SK-N-SH (cell line): ENCODE data around the gene CMTM2. TPM values are rescaled to one million over a fixed set of nuclear protein-coding genes. Genes with fewer than 3 reads are reported as not detected.

Experiments
- CTCF ChIA-PET: fragments of 300-600, 350-600 bp; formaldehyde crosslinking; extraction: SDS; loops from one replicate; lab custom pipeline; 2021; lab: Yijun Ruan, JAX
- POLR2A ChIA-PET: fragments of 350-600 bp; sonication (Branson Sonifier 250); formaldehyde crosslinking; extraction: SDS; loops from one replicate; lab custom pipeline; 2020; ENCODE audit warnings: antibody characterized with exemption, inconsistent platforms; lab: Yijun Ruan, JAX
- DNase-seq: peaks from one replicate; pipeline ENCODE4 v3.0.0; 2012
- H2AFZ ChIP-seq: fragments of 200-600 bp; sonication (generic); 2 replicates; pipeline ENCODE4 v1.8.1; 2016; ENCODE audit warnings: antibody characterized with exemption, mild to moderate bottlenecking, low read depth
- H3F3A ChIP-seq: fragments of 200-600 bp; sonication (generic); replicated peaks from 2 replicates; pipeline ENCODE3; 2016; ENCODE audit warnings: antibody characterized with exemption, mild to moderate bottlenecking; ENCODE audit not compliant: insufficient read depth
- H3K27ac ChIP-seq, 2 experiments: fragments of 200-500 bp in 1 of 2; fragments of 200-600 bp in 1 of 2; sonication (Bioruptor generic) in 1 of 2; sonication (generic), shearing (Covaris generic) in 1 of 2; 2 replicates each; pipeline versions ENCODE4 v1.5.1 to v1.6.1; 2014 to 2016; ENCODE audit warnings: low read depth in 2 of 2, inconsistent platforms in 1 of 2, low read length in 1 of 2, mild to moderate bottlenecking in 1 of 2, mixed read lengths in 1 of 2
- H3K27me3 ChIP-seq: fragments of 200-600 bp; sonication (generic), shearing (Covaris generic); 2 replicates; pipeline ENCODE4 v1.6.1; 2016; ENCODE audit warnings: mixed run types; ENCODE audit not compliant: insufficient read depth
- H3K36me3 ChIP-seq, 2 experiments: fragments of 200-500 bp in 1 of 2; fragments of 200-600 bp in 1 of 2; sonication (Bioruptor generic) in 1 of 2; sonication (generic) in 1 of 2; replicated peaks in 1 of 2; 2 replicates each; pipeline versions ENCODE3 to v1.5.1; 2014 to 2016; ENCODE audit warnings: low read length in 1 of 2, mild to moderate bottlenecking in 1 of 2; ENCODE audit not compliant: insufficient read depth in 2 of 2, control insufficient read depth in 1 of 2
- H3K4me1 ChIP-seq, 2 experiments: fragments of 200-500 bp in 1 of 2; fragments of 200-600 bp in 1 of 2; sonication (Bioruptor generic) in 1 of 2; sonication (generic), shearing (Covaris generic) in 1 of 2; 2 replicates each; pipeline versions ENCODE4 v1.5.1 to v1.6.1; 2014 to 2016; ENCODE audit warnings: low read depth in 1 of 2, low read length in 1 of 2, mixed run types in 1 of 2; ENCODE audit not compliant: insufficient read depth in 2 of 2, control insufficient read depth in 1 of 2
- H3K4me2 ChIP-seq: fragments of 200-600 bp; sonication (generic), shearing (Covaris generic); 2 replicates; pipeline ENCODE4 v1.6.1; 2017; ENCODE audit warnings: mixed run types
- H3K4me3 ChIP-seq, 2 experiments: fragments of 200-500 bp in 1 of 2; fragments of 200-600 bp in 1 of 2; sonication (Bioruptor generic) in 1 of 2; sonication (generic), shearing (Covaris generic) in 1 of 2; 2 replicates each; pipeline versions ENCODE4 v1.5.1 to v1.8.1; 2014 to 2016; ENCODE audit warnings: low read depth in 2 of 2, inconsistent platforms in 1 of 2, low read length in 1 of 2, mild to moderate bottlenecking in 1 of 2, mixed read lengths in 1 of 2, moderate library complexity in 1 of 2
- H3K79me2 ChIP-seq: fragments of 200-600 bp; sonication (generic); 2 replicates; pipeline ENCODE4 v1.8.1; 2017; ENCODE audit warnings: mild to moderate bottlenecking; ENCODE audit not compliant: insufficient read depth
- H3K9ac ChIP-seq: fragments of 200-600 bp; sonication (generic); 2 replicates; pipeline ENCODE4 v1.6.1; 2017; ENCODE audit warnings: mixed run types
- H3K9me2 ChIP-seq: fragments of 200-600 bp; sonication (generic); 2 replicates; pipeline ENCODE4 v1.6.1; 2017; ENCODE audit warnings: mixed run types
- H3K9me3 ChIP-seq: fragments of 200-600 bp; sonication (generic); 2 replicates; pipeline ENCODE4 v1.6.1; 2017; ENCODE audit warnings: mixed run types, mild to moderate bottlenecking, moderate library complexity
- H4K20me1 ChIP-seq: fragments of 200-600 bp; sonication (generic); 2 replicates; pipeline ENCODE4 v1.6.1; 2017; ENCODE audit warnings: mild to moderate bottlenecking, mixed run types; ENCODE audit not compliant: insufficient read depth
- FOXM1 ChIP-seq: IDR thresholded peaks from 2 replicates; pipeline ENCODE4 v1.4.0; 2012; ENCODE audit warnings: low read depth, mild to moderate bottlenecking
- GATA2 ChIP-seq: sonication (generic); formaldehyde crosslinking; IDR thresholded peaks from 2 replicates; pipeline ENCODE4 v1.5.0; 2020; ENCODE audit warnings: mild to moderate bottlenecking, missing genetic modification reagents
- MEF2A ChIP-seq: IDR thresholded peaks from 2 replicates; pipeline ENCODE4 v1.4.0; 2012; ENCODE audit warnings: low read depth, borderline replicate concordance
- MXI1 ChIP-seq: IDR thresholded peaks from 2 replicates; pipeline ENCODE4 v1.6.1; 2012; ENCODE audit warnings: mild to moderate bottlenecking, low read depth, low read length, improper control_type of control experiment
- NFIC ChIP-seq: IDR thresholded peaks from 2 replicates; pipeline ENCODE4 v1.4.0; 2012; ENCODE audit warnings: borderline replicate concordance
- RAD21 ChIP-seq: IDR thresholded peaks from 2 replicates; pipeline ENCODE4 v1.6.1; 2012; ENCODE audit warnings: mild to moderate bottlenecking, low read length
- RCOR1 ChIP-seq: fragments of 150-350 bp; IDR thresholded peaks from 2 replicates; pipeline ENCODE4 v1.6.1; 2017; ENCODE audit warnings: antibody characterized with exemption, low read length
- RFX5 ChIP-seq: IDR thresholded peaks from 2 replicates; pipeline ENCODE4 v1.6.1; 2012; ENCODE audit warnings: mild to moderate bottlenecking, improper control_type of control experiment, low read length
- SIN3A ChIP-seq: IDR thresholded peaks from 2 replicates; pipeline ENCODE4 v1.6.1; 2012; ENCODE audit warnings: low read depth, mild to moderate bottlenecking, low read length, moderate library complexity, borderline replicate concordance
- SMC3 ChIP-seq: IDR thresholded peaks from 2 replicates; pipeline ENCODE4 v1.6.1; 2012; ENCODE audit warnings: low read depth, low read length, improper control_type of control experiment
- TAF1 ChIP-seq: IDR thresholded peaks from 2 replicates; pipeline ENCODE4 v1.6.1; 2012; ENCODE audit warnings: low read depth, mild to moderate bottlenecking, low read length, moderate library complexity, borderline replicate concordance
- USF2 ChIP-seq: fragments of 150-350 bp; IDR thresholded peaks from 2 replicates; pipeline ENCODE4 v1.6.1; 2017; ENCODE audit warnings: antibody characterized with exemption, low read length, low read depth, borderline replicate concordance
- YY1 ChIP-seq: IDR thresholded peaks from 2 replicates; pipeline ENCODE4 v1.4.0; 2012; ENCODE audit warnings: low read depth, mild to moderate bottlenecking
- WGBS: methylation state at CpG from one replicate; pipeline ENCODE4 v1.1.6; 2017; ENCODE audit warnings: low lambda C conversion rate; 5-methylcytosine and 5-hydroxymethylcytosine counted together
- polyA plus RNA-seq, 3 experiments: library from polyadenylated mRNA; depleted of rRNA; stranded (reverse); fragments of >200 nt; gene quantifications; 2 replicates each; pipeline ENCODE4 v1.2.3, GENCODE V29; 2012

CMTM2 gene
- polyA plus RNA-seq, 1 of the 3 experiments (the other 2 are of a cell fraction), result not detected

GRCh38 chr16:66541388-66542355, 37.6 kb upstream of the CMTM2 start:
- TF ChIP-seq SIN3A (no peak), MXI1 (no peak)
- Histone ChIP-seq H3K4me1 (no peaks in the 10 kb centered on the region), H3K4me2 (no peak overlapping the region), H3K27me3 (no peaks in the 10 kb centered on the region), H3K79me2 (no peaks in the 10 kb centered on the region), H2AFZ (no peak overlapping the region), H3K9ac (no peak overlapping the region), H3F3A (no peaks in the 10 kb centered on the region), H3K36me3 (peaks cover 6 to 11% of the 10 kb centered on the region in 2 experiments), H3K9me3 (no peaks in the 10 kb centered on the region), H3K4me3 (no peak overlapping the region), H3K9me2 (no peaks in the 10 kb centered on the region), H4K20me1 (no peaks in the 10 kb centered on the region), H3K27ac (no peak overlapping the region)
- POLR2A ChIA-PET, result no interaction called here
- 97% methylated on average over 18 of the region's 18 CpGs for WGBS
- DNase-seq, result no peak
- CTCF ChIA-PET, result no interaction called here

- CTCF ChIA-PET, result no interaction called here
- no peaks in the 10 kb centered on the region for H3K9me2 ChIP-seq
- H3K4me3 ChIP-seq, result no peak overlapping the region
- POLR2A ChIA-PET, result no interaction called here
- no peaks in the 10 kb centered on the region for H3K9me3 ChIP-seq
- no peaks in the 10 kb centered on the region for H3K79me2 ChIP-seq
- no peaks in the 10 kb centered on the region for H4K20me1 ChIP-seq
- no peak for DNase-seq
- H3F3A ChIP-seq, result no peaks in the 10 kb centered on the region
- H3K9ac ChIP-seq, result no peak overlapping the region
- no peaks in the 10 kb centered on the region for H3K4me1 ChIP-seq
- no peak overlapping the region for H2AFZ ChIP-seq
- peaks cover 3 to 11% of the 10 kb centered on the region in 2 experiments for H3K36me3 ChIP-seq
- no peaks in the 10 kb centered on the region for H3K27me3 ChIP-seq
- no peak overlapping the region for H3K27ac ChIP-seq
- no peak overlapping the region for H3K4me2 ChIP-seq
- 95% methylated on average over 2 of the region's 3 CpGs for WGBS
- TF ChIP-seq RAD21, result no peak
- TF ChIP-seq RFX5, result no peak
- no peak for TF ChIP-seq NFIC
- no peak for TF ChIP-seq YY1
- TF ChIP-seq MXI1, result no peak
- TF ChIP-seq GATA2 (CRISPR knock-in tag), result no peak
- no peak for TF ChIP-seq MEF2A
- no peak for TF ChIP-seq FOXM1
- no peak for TF ChIP-seq USF2
- no peak for TF ChIP-seq RCOR1
- TF ChIP-seq TAF1, result no peak
- no peak for TF ChIP-seq SMC3
These were observed 36.9 kb upstream of the CMTM2 start for GRCh38 chr16:66542396-66542795.
